GM19438 (cell line): ENCODE results near the gene FYB1.
A peak's percentile ranks its signal among the peaks of the same experiment; 100 is the strongest.
"Not testable (repeated sequence)": the region's sequence is repeated elsewhere in the genome, so short reads cannot be mapped to it uniquely, and the experiment has no call there.

Experiments used
- ATAC-seq: cut with Tn5 transposase; IDR thresholded peaks from one replicate; pipeline ENCODE4 v1.9.1; 2021; ENCODE audit warnings: low read depth; ENCODE audit not compliant: unreplicated experiment

Gene FYB1

GRCh38 chr5:39231705-39232525 lies 12.6 kb upstream of the FYB1 start:
- no peak for ATAC-seq

GRCh38 chr5:39228596-39228995 lies 9.2 kb upstream of the FYB1 start:
- no peak for ATAC-seq

GRCh38 chr5:39226558-39226957 lies 7.2 kb upstream of the FYB1 start:
- ATAC-seq, result no peak

- ATAC-seq, result no peak
These were observed 6.7 kb upstream of the FYB1 start for GRCh38 chr5:39226100-39226451.

- ATAC-seq, result no peak
These were observed 6.2 kb upstream of the FYB1 start for GRCh38 chr5:39225405-39226099.

- ATAC-seq, result no peak
These were observed 4.9 kb upstream of the FYB1 start for GRCh38 chr5:39224196-39224761.

GRCh38 chr5:39223565-39224156 lies 4.3 kb upstream of the FYB1 start:
- no peak for ATAC-seq

GRCh38 chr5:39221671-39222070 lies 2.3 kb upstream of the FYB1 start:
- not testable (repeated sequence) for ATAC-seq

- no peak for ATAC-seq
These were observed 1.1 kb upstream of the FYB1 start for GRCh38 chr5:39220280-39221030.

GRCh38 chr5:39218482-39219402 lies 621 bp downstream of the FYB1 start:
- ATAC-seq, result no peak

- peak; percentile 74 for ATAC-seq
These were observed 1.7 kb downstream of the FYB1 start for GRCh38 chr5:39217365-39218281.

- ATAC-seq, result no peak
These were observed 2.7 kb downstream of the FYB1 start for GRCh38 chr5:39216631-39217030.

- ATAC-seq, result no peak
These were observed 3.5 kb downstream of the FYB1 start for GRCh38 chr5:39215857-39216256.

GRCh38 chr5:39214912-39215709 lies 4.3 kb downstream of the FYB1 start:
- ATAC-seq, result no peak

GRCh38 chr5:39213447-39214207 lies 5.7 kb downstream of the FYB1 start:
- ATAC-seq, result no peak

- no peak for ATAC-seq
These were observed 7.6 kb downstream of the FYB1 start for GRCh38 chr5:39211773-39212172.

- no peak for ATAC-seq
These were observed 9.4 kb downstream of the FYB1 start for GRCh38 chr5:39209924-39210323.
